T-cell (primary cell): Measurements from ENCODE around the gene HEATR5B. TPM values are rescaled to one million over a fixed set of nuclear protein-coding genes. Genes with fewer than 3 reads are reported as not detected.

Experiments used
- ATAC-seq, 4 experiments: fragments of 200-7000 bp in 3 of 4; fragments of 150-1000 bp in 1 of 4; cut with Tn5 transposase; replicated peaks in 1 of 4; 1 replicate in 3 of 4; 2 replicates in 1 of 4; pipeline ENCODE4 v1.10.0; 2021; ENCODE audit warnings: moderate library complexity in 3 of 4, mild to moderate bottlenecking in 2 of 4, moderate number of reproducible peaks in 1 of 4
- CTCF ChIA-PET, 2 donors: fragments of 300-600 bp; sonication (Branson Sonifier 250); formaldehyde crosslinking; loops; one replicate each; lab custom pipeline; 2022; ENCODE audit warnings: antibody characterized with exemption in 2 of 2; lab: Charles Lee
- POLR2A ChIA-PET, 2 donors: fragments of 300-600 bp; sonication (Branson Sonifier 250); formaldehyde crosslinking; loops; one replicate each; lab custom pipeline; 2022; ENCODE audit warnings: antibody characterized with exemption in 2 of 2; lab: Charles Lee
- DNase-seq, 35 experiments: peaks; one replicate each; pipeline versions ENCODE4 v3.0.0 to v3.0.0-alpha.2; 2013 to 2023
- H3K27ac ChIP-seq: one replicate; pipeline ENCODE4 v1.5.1; 2013; ENCODE audit warnings: low read length
- H3K27me3 ChIP-seq, 2 experiments: replicated peaks in 1 of 2; 1 replicate in 1 of 2; 2 replicates in 1 of 2; pipeline versions ENCODE4 v1.6.1 to v1.7.0; 2013; ENCODE audit warnings: low read length in 1 of 2, mixed read lengths in 1 of 2; ENCODE audit not compliant: control insufficient read depth in 2 of 2, insufficient read depth in 2 of 2; ENCODE audit errors: extremely low read depth in 1 of 2
- H3K36me3 ChIP-seq, 2 donors: 1 replicate in 1 of 2; 2 replicates in 1 of 2; pipeline versions ENCODE4 v1.6.1 to v1.7.0; 2013; ENCODE audit warnings: low read length in 1 of 2; ENCODE audit not compliant: control insufficient read depth in 2 of 2, insufficient read depth in 1 of 2; ENCODE audit errors: extremely low read depth in 1 of 2
- H3K4me1 ChIP-seq, 2 experiments: 1 replicate in 1 of 2; 2 replicates in 1 of 2; pipeline versions ENCODE4 v1.6.1 to v1.7.0; 2013; ENCODE audit warnings: low read length in 2 of 2, mixed read lengths in 1 of 2; ENCODE audit not compliant: insufficient read depth in 2 of 2, control insufficient read depth in 1 of 2; ENCODE audit errors: extremely low read depth in 1 of 2
- H3K4me3 ChIP-seq, 2 donors: 1 replicate in 1 of 2; 2 replicates in 1 of 2; pipeline versions ENCODE4 v1.5.1 to v1.7.0; 2013; ENCODE audit warnings: mild to moderate bottlenecking in 2 of 2, low read length in 1 of 2, moderate library complexity in 1 of 2; ENCODE audit not compliant: control insufficient read depth in 1 of 2; ENCODE audit errors: extremely low read depth in 1 of 2
- H3K9me3 ChIP-seq: 2 replicates; pipeline ENCODE4 v1.7.0; 2013
- H3K27ac Mint-ChIP-seq, 2 donors: one replicate each; pipeline ENCODE4 v1.8.0; 2020 to 2021; ENCODE audit warnings: mild to moderate bottlenecking in 2 of 2, mixed read lengths in 2 of 2
- H3K27me3 Mint-ChIP-seq, 2 donors: one replicate each; pipeline ENCODE4 v1.8.0; 2021 to 2022; ENCODE audit warnings: mixed read lengths in 2 of 2
- H3K36me3 Mint-ChIP-seq: one replicate; pipeline ENCODE4 v1.8.0; 2021; ENCODE audit warnings: mixed read lengths
- H3K4me1 Mint-ChIP-seq, 3 donors: one replicate each; pipeline ENCODE4 v1.8.0; 2020 to 2022; ENCODE audit warnings: mixed read lengths in 3 of 3, mild to moderate bottlenecking in 1 of 3
- H3K4me3 Mint-ChIP-seq, 3 donors: one replicate each; pipeline ENCODE4 v1.8.0; 2020 to 2022; ENCODE audit warnings: mild to moderate bottlenecking in 3 of 3, mixed read lengths in 3 of 3, moderate library complexity in 3 of 3
- H3K9me3 Mint-ChIP-seq, 3 donors: one replicate each; pipeline ENCODE4 v1.8.0; 2020 to 2022; ENCODE audit warnings: mixed read lengths in 3 of 3
- WGBS: methylation state at CpG from one replicate; pipeline ENCODE4 v1.1.5; 2013; ENCODE audit warnings: missing lambda C conversion rate; ENCODE audit not compliant: insufficient coverage; 5-methylcytosine and 5-hydroxymethylcytosine counted together
- total RNA-seq, 35 experiments: library from RNA in 6 of 35; stranded (reverse) in 6 of 35; fragments of 120-200 nt in 1 of 35; gene quantifications; one replicate each; pipeline versions ENCODE4 v1.2.1 to v1.2.4 and lab custom pipeline; 2013 to 2026

The HEATR5B gene
- total RNA-seq, 5 donors from 2014 or later (not counting 1 experiment from before 2014, with no cell fraction given), result 35.5 to 41.2 (median 41.0) TPM

GRCh38 chr2:37098416-37099118, 14.4 kb upstream of the HEATR5B start:
- 100% methylated on average over 2 of the region's 4 CpGs for WGBS
- no peaks in the 10 kb centered on the region for H3K27me3 ChIP-seq
- Mint-ChIP-seq H3K4me3 (no peak overlapping the region), H3K36me3 (peaks cover 57% of the 10 kb centered on the region), H3K27me3 (no peaks in the 10 kb centered on the region), H3K27ac (peak overlapping the region in 1 of 2 donors; percentile 39), H3K4me1 (no peaks in the 10 kb centered on the region), H3K9me3 (no peaks in the 10 kb centered on the region)
- ATAC-seq, result no peak
- no peak overlapping the region for H3K27ac ChIP-seq
- no peaks in the 10 kb centered on the region for H3K9me3 ChIP-seq
- H3K4me1 ChIP-seq, result no peaks in the 10 kb centered on the region
- CTCF ChIA-PET, result no interaction called here
- POLR2A ChIA-PET, result no interaction called here
- DNase-seq, result no peak
- no peak overlapping the region for H3K4me3 ChIP-seq
- H3K36me3 ChIP-seq, result peaks cover 5 to 61% of the 10 kb centered on the region in 2 donors

GRCh38 chr2:37096568-37096967, 12.4 kb upstream of the HEATR5B start:
- H3K27ac Mint-ChIP-seq, result peak overlapping the region in 1 of 2 donors; percentile 44
- no peak for ATAC-seq
- Histone ChIP-seq H3K4me1 (no peaks in the 10 kb centered on the region), H3K9me3 (no peaks in the 10 kb centered on the region), H3K27ac (no peak overlapping the region), H3K4me3 (no peak overlapping the region), H3K27me3 (no peaks in the 10 kb centered on the region), H3K36me3 (peaks cover 5 to 69% of the 10 kb centered on the region in 2 donors)
- WGBS, result 89% methylated on average over 1 of the region's 1 CpG
- H3K36me3 Mint-ChIP-seq, result peaks cover 54% of the 10 kb centered on the region
- POLR2A ChIA-PET, result interaction anchor here (0.6 to 0.9 kb wide), 2 partner anchors 32 to 43 kb away, joined by 4 to 10 read pairs; no protein-coding TSS in a partner anchor
- CTCF ChIA-PET, result no interaction called here
- no peak overlapping the region for H3K4me3 Mint-ChIP-seq
- H3K27me3 Mint-ChIP-seq, result no peaks in the 10 kb centered on the region
- H3K9me3 Mint-ChIP-seq, result no peaks in the 10 kb centered on the region
- no peak for DNase-seq
- no peaks in the 10 kb centered on the region for H3K4me1 Mint-ChIP-seq

DNA sequence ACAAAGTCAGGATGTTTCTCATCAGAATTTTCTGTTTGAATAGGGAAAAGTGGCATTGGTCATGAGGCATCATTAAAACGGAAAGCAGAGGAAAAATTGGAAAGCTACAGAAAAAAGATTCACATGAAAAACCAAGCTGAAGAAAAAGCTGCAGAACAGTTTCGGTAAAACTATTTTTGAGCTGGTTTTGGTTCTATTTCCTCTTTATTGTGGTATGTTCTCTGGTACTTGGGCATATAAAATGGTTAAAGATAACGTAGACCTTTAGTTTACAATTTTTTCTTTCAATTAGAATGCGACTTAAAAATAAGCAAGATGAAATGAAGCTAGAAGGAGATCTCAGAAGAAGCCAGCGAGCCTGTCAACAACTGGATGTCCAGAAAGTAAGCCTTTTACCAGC, 7.7 kb upstream of the HEATR5B start:
- 80% methylated on average over 1 of the region's 5 CpGs for WGBS
- H3K9me3 Mint-ChIP-seq, result no peaks in the 10 kb centered on the region
- CTCF ChIA-PET, result no interaction called here
- H3K4me1 Mint-ChIP-seq, result peaks cover 6 to 13% (median 6%) of the 10 kb centered on the region in 3 donors
- H3K27ac Mint-ChIP-seq, result peak overlapping the region in 1 of 2 donors; percentile 38
- Histone ChIP-seq H3K27ac (no peak overlapping the region), H3K36me3 (peaks cover 0 to 55% of the 10 kb centered on the region in 2 donors), H3K9me3 (no peaks in the 10 kb centered on the region), H3K4me3 (no peak overlapping the region), H3K27me3 (no peaks in the 10 kb centered on the region), H3K4me1 (no peaks in the 10 kb centered on the region)
- H3K36me3 Mint-ChIP-seq, result peaks cover 43% of the 10 kb centered on the region
- DNase-seq (no peak), ATAC-seq (no peak)
- no peaks in the 10 kb centered on the region for H3K27me3 Mint-ChIP-seq
- no peak overlapping the region for H3K4me3 Mint-ChIP-seq
- POLR2A ChIA-PET, result no interaction called here

- no peak overlapping the region for H3K27ac ChIP-seq
- Mint-ChIP-seq H3K4me3 (no peak overlapping the region), H3K36me3 (peaks cover 34% of the 10 kb centered on the region), H3K4me1 (peaks cover 6 to 13% (median 8%) of the 10 kb centered on the region in 3 donors), H3K9me3 (no peaks in the 10 kb centered on the region), H3K27me3 (no peaks in the 10 kb centered on the region), H3K27ac (no peak overlapping the region)
- peaks cover 0 to 45% of the 10 kb centered on the region in 2 donors for H3K36me3 ChIP-seq
- H3K9me3 ChIP-seq, result no peaks in the 10 kb centered on the region
- DNase-seq (no peak), ATAC-seq (no peak)
- H3K4me3 ChIP-seq, result no peak overlapping the region
- POLR2A ChIA-PET, result no interaction called here
- CTCF ChIA-PET, result no interaction called here
- H3K27me3 ChIP-seq, result no peaks in the 10 kb centered on the region
- WGBS, result no CpG with 5 or more reads among the region's 4 CpGs
- peaks cover 0 to 4% of the 10 kb centered on the region in 2 experiments for H3K4me1 ChIP-seq
Measured at GRCh38 chr2:37090019-37090477, 5.9 kb upstream of the HEATR5B start.

DNA sequence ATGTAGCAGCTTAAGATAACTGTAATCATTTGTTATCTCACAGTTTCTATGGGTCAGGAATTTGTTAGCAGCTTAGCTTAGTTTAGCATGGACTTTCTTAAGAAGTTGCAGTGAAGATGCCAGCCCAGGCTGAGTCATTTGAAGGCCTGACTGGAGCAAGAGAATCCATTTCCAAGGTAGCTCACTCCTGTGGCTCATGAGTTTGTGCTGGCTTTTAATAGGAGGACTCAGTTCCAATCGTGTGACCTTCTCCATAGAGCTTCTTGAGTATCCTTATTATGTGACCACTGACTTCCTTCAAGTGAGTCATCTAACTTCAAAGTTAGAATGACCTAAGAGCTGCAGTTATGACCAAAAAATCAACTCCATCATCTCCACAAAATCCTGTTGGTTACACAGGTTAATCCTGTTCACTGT, 1.6 kb upstream of the HEATR5B start:
- Mint-ChIP-seq H3K27ac (peak overlapping the region in 1 of 2 donors; percentile 4), H3K4me1 (peaks cover 6 to 38% (median 24%) of the 10 kb centered on the region in 3 donors), H3K9me3 (no peaks in the 10 kb centered on the region), H3K4me3 (peak overlapping the region in 1 of 3 donors; percentile 7), H3K27me3 (no peaks in the 10 kb centered on the region), H3K36me3 (peaks cover 37% of the 10 kb centered on the region)
- CTCF ChIA-PET, result interaction anchor here in 1 of 2 donors (0.5 kb wide), 1 partner anchor 1642 kb away, joined by 4 read pairs; no protein-coding TSS in a partner anchor
- no peak overlapping the region for H3K4me3 ChIP-seq
- peaks cover 13 to 22% of the 10 kb centered on the region in 2 experiments for H3K4me1 ChIP-seq
- POLR2A ChIA-PET, result interaction anchor here (0.6 kb wide), 2 partner anchors 17 to 146 kb away, joined by 3 read pairs; no protein-coding TSS in a partner anchor
- no CpG with 5 or more reads among the region's 1 CpG for WGBS
- no peaks in the 10 kb centered on the region for H3K9me3 ChIP-seq
- peak in 1 of 35 experiments; percentile 8 for DNase-seq
- H3K27ac ChIP-seq, result no peak overlapping the region
- H3K27me3 ChIP-seq, result no peaks in the 10 kb centered on the region
- no peak for ATAC-seq
- H3K36me3 ChIP-seq, result peaks cover 0 to 16% of the 10 kb centered on the region in 2 donors

DNA sequence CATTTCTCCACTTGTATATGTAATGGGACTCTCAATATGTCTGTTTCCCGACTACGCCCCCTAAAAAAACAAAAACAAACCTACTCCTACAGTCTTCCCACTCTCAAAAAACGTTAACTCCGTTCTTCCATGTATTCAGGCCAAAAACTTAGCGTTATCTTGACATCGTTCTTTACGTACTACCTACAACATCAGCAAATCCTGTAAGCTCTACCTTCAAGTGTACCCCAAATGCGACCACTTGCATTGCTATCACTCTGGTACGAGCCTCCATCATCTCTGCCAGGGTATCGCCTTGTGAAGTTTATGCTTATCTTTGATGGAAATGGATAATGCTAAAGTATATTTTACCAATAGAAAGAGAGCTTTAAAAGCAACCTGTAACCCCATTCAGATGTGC, 625 bp upstream of the HEATR5B start:
- DNase-seq (no peak), ATAC-seq (no peak)
- ChIA-PET POLR2A (interaction anchor here in 1 of 2 donors (0.6 kb wide), 1 partner anchor 72 kb away, joined by 3 read pairs; the partner anchor contains the start of gene EIF2AK2), CTCF (interaction anchor here (0.6 to 0.9 kb wide), 4 partner anchors 42 to 805 kb away, joined by 3 to 4 read pairs (median 3); no protein-coding TSS in a partner anchor)
- H3K27me3 ChIP-seq, result no peaks in the 10 kb centered on the region
- H3K27ac ChIP-seq, result peak overlapping the region; percentile 73
- no peaks in the 10 kb centered on the region for H3K9me3 Mint-ChIP-seq
- no peaks in the 10 kb centered on the region for H3K27me3 Mint-ChIP-seq
- peaks cover 0 to 8% of the 10 kb centered on the region in 2 donors for H3K36me3 ChIP-seq
- peaks cover 16 to 30% of the 10 kb centered on the region in 2 experiments for H3K4me1 ChIP-seq
- no peak overlapping the region for H3K4me3 Mint-ChIP-seq
- H3K27ac Mint-ChIP-seq, result no peak overlapping the region
- H3K4me3 ChIP-seq, result peak overlapping the region; percentile 78 to 88
- 0% methylated on average over 5 of the region's 10 CpGs for WGBS
- H3K9me3 ChIP-seq, result no peaks in the 10 kb centered on the region
- peaks cover 39% of the 10 kb centered on the region for H3K36me3 Mint-ChIP-seq
- peaks cover 6 to 47% (median 34%) of the 10 kb centered on the region in 3 donors for H3K4me1 Mint-ChIP-seq
